ENCODE results near the gene GREB1.

Gene GREB1

DNA sequence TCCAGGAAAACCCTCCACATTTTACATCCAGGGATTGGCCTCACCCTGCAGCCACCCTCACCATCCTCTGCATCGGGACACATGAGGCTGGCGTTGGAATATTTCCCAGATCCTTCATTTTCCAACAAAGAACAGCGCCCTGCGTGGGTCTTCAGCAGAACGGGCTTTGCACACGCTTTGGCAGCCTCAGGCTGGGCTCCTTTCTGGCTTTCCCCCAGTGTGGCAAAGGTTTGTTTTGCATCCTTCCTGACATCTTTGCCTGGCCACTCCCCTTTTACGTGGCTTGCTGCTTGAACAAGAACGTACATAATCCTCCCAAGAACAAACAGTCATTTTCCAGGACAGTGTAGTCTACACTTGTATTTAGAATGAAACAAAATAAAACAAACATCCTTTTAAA lies 25.6 kb upstream of the GREB1 start:
- DNase-seq (ENCODE audit: low spot score): no peak

DNA sequence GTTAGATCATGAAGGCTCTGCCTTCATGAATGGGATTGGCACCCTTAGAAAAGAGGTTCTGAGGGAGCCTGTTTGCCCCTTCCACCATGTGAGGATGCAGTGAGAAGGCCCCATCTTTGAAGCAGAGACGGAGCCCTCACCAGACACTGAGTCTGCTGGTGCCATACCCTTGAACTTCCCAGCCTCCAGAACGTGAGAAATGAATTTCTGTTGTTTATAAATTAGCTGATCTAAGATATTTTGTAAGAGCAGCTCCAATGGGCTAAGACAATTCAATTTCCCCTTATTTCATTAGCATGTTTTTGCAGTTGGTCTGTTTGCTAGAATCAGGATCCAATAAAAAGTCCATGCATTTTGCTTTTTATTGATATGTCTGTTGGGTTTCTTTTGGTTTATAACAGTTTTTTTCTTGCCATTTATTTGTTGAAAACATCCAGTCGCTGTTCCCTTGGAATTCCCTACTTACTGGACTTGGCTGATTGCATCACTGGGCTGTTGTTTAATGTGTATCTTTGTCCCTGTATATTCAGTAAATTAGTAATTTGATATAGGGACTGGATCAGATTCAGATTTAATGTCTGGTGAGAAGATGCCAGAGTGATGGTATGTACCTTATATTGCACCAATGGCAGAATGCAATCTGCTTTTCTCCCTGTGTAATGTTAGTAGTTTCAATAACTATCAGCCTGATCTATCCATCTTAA lies 24.0 kb upstream of the GREB1 start:
- DNase-seq (ENCODE audit: low spot score): no peak

DNA sequence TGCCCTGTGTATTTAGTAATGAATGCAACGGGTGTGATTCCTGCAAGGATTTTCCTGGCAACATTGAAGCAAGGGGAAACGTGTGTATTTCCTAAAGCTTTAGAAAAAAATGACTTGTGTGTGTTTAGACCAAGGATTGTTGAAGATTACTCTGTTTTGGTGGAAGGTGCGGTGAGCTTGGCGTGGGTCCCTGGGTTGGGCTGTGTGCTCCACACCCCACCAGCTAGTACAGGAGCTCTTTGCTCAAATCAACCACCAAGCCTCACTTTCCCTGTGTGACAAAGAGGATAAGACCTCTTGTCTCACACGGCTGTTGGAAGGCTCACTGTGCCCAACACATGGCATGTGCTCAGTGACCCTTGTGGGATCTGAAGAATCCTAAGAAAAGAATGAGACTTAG lies 21.4 kb upstream of the GREB1 start:
- no peak for DNase-seq (ENCODE audit: low spot score)

DNA sequence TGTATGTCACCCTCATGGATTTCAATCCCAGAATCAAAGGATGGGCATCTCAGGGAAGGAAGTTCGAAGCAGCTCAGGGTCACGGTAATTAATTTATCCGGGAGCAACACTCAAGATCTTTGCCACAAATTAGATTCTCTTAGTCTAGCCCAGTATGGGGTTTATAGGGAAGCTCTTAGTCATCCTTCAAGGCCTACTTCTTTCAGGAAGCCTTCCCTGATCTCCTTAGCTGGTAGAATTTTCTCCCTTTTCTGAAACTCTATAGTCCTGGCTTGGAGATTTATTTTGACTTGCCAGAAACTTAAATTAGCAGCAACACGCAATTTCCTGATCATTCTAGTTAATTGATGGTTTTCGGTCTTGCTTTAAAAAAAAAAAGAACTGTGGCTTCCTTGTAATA lies 20.5 kb upstream of the GREB1 start:
- DNase-seq (ENCODE audit: low spot score): no peak

DNA sequence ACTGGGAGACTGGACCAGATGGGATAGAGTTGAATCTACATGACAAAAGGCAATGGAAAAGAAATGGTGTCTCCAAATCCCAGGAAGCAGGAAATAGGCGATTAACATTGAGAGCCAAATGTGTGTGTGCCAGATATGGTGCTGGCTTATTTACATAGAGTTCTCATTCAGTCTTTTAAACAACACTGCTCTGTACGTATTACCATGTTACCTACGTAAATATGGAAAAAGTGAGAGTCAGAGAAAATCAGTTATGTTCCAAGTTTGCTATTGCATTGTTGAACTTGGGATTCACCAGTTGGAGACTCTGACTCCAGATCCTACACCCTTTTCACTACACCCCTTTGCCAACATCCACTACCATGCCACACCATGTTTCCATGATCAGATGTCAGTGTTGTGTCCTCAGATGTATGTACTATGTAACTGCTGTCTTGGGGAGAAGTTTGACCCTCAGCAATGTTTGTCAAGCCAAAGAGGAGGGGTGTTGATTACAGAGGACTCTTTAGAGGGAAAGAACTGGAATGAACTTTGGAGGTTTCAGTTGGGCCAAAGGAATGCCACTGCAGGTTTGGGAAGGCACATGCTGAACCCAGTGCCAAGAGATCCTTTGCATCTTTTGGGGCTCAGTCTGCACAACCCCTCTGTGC lies 19.6 kb upstream of the GREB1 start:
- DNase-seq (ENCODE audit: low spot score): no peak

DNA sequence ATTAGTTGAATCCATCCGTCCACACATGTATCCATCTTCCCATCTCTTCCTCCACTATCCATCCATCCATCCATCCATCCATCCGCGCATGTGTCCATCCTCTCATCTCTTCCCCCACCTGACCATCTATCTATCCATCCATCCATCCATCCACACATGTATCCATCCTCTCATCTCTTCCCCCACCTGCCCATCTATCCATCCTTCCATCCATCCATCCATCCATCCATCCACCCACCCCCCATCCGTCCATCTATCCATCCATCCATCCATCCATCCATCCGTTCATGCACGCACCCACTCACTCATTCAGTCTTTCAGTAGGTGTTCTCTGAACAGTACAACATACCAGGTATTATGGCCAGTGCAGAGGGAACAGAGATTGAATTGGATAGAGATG lies 18.9 kb upstream of the GREB1 start:
- no peak for DNase-seq (ENCODE audit: low spot score)

DNA sequence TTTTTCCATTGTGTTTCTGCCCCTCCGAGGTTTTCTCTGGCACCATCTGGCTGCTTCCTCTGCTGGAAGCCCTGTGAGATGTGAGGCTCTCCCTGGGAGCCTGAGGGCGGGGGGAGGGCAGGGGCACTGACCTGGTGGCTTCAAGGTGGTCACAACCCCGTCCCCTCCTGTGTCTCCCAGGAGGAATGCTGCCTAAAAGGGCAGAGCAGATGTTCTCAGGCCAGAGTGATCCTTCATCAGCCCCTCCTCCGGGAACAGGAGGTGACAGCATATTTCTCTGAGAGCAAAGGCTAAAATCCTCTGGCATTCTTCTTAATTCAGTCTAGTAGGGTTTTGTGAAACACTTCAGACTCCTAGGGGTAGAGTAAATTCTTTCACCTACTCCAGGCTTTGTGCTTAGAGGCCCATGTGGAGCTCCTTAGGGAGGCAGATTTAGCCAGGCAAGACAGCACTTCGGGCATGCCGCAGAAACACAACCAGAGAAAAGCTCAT lies 18.3 kb upstream of the GREB1 start:
- peak; percentile 76 for DNase-seq (ENCODE audit: low spot score)

DNA sequence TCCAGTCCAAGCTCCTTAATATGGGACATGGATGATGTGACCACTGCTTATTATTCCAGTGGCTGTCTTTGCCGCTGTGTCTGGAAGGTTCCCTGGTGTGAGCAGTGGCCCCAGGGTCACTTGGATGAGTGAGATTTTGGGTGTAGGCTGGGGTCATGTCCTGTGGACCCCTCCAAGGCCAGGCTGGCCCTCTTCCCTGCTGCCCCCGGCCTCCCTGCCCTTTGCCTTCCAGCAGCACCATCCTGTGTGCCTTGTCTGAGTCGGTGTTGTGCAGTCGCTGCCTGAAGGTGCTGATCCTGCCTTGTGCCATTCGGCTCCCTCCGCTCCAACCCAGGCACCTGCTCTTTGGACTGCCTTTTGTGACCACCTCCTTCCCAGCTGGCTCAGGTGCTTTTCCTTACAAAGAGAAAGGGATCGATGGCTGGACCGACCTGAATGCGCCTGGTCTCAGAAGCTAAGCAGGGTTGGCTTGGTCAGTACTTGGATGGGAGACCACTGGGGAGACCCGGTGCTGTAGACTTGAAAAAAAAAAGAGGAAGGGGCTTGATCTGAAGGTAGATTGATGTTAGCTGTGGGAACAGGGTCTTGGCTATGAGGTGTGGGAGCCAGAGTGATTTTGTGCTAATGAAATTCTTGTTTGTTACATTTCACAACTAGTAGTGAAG lies 16.7 kb upstream of the GREB1 start:
- DNase-seq (ENCODE audit: low spot score): no peak

DNA sequence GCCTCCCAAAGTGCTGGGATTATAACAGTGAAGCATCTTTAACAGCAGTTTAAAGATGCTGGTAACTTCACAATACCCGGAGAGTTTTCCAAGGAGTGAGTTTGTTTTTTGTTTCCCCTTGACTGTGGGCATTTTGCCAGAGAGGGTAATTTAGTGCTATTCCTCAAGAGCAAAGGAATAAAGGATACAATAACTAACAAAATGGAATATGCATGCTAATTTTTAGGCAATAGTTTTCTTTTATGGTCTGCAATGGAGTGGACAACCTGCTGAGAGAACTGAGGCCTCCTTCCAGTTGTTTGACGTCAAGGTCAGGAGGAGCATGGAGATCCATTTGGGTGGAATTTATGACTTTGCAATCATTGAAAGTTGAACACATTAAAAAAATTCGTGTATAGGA lies 15.9 kb upstream of the GREB1 start:
- DNase-seq (ENCODE audit: low spot score): no peak

DNA sequence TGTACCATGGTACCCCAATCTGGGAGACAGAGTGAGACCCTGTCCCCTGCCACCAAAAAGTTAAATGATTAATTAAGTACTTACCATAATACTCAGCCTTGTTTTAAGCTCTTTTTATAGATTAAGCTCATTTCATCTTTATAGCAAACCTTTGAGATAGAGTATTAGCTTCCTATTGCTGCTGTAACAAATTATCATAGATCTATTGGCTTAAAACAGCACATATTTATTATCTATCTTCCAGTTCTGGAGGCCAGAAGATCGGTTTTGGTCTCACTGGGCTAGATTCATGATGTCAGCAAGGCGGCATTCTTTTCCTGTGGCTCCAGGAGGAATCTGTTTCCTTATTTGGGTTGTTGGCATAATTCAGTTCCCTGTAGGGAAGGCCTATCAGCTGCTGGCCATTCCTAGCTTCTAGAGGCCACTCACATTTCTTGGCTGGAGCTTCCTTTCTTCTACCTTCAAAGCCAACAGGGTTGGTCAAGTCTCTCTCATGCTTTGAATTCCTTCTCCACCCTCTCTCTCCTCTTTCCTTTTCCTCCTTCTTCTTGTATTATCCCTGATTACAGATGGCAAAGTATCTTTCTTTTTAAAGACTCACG lies 13.7 kb upstream of the GREB1 start:
- no peak for DNase-seq (ENCODE audit: low spot score)

DNA sequence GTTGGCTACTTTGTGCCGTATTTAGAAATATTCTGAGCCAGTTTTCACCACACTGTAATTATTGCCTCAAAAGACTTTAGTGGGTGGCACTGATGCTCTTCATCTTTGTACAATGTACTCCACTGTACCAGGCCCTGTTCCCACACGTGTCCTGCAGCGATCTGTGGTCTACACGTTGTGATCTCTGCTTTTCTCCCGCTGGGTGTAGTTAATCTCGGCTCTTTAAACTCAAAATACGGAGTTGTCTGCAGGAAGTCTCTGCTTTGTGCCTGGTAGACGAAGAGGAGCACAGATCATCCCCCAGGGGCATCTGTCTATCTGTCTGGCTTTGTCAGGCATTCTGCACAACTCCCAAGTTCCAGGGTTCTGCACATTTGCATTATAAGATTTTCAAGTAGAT lies 12.1 kb upstream of the GREB1 start:
- no peak for DNase-seq (ENCODE audit: low spot score)

DNA sequence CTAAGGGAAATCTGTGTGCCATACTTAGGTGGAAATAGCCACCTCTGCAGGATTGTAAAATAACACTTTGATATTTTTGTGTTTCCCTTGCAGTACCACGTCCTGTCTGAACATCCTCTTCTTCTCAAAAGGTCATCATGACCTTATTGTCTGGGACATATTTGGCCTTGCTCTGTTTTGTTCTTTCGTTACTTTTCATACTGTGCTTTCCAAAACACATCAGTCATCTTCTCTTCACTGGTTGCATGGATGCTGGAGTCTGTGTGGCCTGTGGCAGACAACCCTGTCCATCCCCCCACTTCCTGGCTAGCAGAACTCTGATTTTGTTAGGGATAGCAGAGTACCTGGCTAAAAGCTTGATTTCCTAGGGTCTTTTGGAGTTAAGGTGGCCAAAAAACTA lies 9.4 kb upstream of the GREB1 start:
- no peak for DNase-seq (ENCODE audit: low spot score)

DNA sequence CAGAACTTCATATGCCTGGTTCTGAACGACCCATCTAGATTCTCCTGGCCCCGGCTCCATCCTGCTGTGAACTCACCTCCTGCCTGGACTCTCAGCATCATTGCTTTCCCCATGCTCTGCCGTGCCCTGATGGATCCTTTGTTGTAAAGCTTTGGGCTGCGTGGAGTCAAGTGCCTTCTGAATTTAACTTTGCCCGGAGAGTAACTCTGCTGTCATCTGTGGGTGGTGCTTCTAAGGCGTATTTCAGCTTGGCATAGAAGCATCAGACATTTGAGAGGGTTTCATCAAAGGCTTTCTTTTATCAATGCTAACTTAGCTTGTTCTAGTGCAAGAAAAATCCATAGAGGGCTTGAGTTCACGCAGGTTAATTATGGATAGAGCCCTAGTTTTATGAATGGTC lies 8.1 kb upstream of the GREB1 start:
- no peak for DNase-seq (ENCODE audit: low spot score)

DNA sequence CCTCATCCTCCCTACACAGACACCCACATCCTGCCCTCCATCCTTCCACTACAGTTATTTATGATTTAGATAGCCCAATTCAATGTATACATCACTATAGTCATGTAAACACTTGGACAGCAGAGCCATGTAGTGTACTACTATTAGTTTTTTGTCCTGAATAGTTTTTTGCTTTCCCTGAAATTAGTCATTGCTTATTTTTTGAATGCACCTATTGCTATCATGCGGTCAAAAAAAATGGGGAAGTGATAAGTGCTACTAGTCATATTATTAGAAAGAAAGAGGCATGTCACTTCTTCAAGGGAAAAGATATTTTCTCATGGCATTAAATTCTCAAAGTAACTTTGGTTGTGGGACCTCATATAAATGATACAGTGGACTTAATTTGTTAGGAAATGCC lies 6.8 kb upstream of the GREB1 start:
- DNase-seq (ENCODE audit: low spot score): no peak

DNA sequence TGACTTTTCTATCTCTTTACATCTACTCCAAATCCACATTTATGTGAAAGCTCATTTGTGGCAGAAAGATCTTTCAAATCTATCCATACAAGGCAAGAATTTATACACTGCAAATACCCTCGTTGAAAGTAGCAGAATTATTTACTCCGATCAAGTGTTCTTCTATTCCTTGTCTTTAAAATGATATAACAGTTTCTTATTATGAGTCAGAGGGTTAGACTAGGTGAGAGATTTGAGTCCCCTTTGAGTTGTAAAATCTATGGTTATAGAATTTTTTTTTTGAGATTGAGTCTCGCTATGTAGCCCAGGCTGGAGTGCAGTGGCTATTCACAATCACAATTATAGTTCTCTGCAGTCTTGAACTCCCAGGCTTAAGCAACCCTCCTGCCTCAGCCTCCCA lies 5.6 kb upstream of the GREB1 start:
- no peak for DNase-seq (ENCODE audit: low spot score)

DNA sequence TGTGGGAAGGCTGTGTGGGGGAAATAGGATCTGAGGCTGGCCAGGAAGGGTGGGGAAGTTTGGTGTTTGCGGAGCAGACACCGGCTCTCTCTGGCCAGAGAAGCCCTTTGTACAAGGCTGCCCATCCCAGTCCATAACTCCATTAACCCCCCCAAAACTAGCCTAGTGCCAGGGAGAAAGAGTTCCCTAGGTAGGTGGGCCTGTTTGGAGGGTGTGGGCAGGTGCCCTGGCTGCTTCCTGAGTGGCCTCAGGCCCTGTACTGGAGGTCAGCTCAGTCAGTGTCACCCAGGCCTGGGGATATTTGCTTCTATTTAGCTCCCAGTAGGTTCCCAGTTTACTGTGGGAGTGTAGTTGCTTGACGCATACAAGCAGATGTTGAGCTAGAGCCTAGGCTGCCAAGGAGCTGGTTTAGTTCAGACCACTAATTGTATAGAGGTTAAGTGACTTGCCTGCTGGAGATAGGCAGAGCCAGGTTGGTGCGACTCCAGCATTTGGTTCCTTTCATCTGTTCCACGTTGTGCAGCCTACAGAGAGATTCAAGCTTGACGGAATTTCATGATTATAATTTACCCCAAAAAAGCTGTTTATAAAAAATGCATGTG lies 2.9 kb upstream of the GREB1 start:
- no peak for DNase-seq (ENCODE audit: low spot score)

DNA sequence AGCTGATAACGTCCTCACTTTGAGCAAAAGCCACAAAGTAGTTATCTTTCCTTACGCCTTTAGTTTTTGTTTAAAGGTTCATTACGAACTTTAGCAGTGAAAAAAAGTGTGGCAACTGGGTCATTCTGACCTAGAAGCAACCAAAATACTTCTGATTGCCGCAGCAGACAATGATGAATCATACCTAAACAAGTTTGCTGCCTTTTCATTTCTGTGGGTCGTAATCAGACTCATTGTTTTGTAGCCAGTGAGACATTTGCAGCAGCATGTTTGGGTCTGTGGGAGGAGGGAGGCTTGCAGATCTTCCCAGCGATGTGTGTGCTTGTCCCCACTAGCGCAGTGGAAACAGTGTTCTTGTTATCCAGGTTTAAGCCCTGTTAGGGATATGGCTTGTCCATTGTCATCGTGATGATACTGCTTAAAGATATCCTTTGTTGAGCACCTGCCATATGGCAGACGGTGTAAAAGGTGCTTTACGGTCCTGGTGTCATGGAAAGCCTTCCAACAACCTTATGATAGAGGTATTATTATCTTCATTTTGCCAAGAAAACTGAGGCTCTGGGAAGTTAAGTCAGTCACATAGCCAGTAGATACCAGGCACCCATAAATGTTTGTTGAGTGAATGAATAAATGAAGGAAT lies 1.3 kb upstream of the GREB1 start:
- no peak for DNase-seq (ENCODE audit: low spot score)

DNA sequence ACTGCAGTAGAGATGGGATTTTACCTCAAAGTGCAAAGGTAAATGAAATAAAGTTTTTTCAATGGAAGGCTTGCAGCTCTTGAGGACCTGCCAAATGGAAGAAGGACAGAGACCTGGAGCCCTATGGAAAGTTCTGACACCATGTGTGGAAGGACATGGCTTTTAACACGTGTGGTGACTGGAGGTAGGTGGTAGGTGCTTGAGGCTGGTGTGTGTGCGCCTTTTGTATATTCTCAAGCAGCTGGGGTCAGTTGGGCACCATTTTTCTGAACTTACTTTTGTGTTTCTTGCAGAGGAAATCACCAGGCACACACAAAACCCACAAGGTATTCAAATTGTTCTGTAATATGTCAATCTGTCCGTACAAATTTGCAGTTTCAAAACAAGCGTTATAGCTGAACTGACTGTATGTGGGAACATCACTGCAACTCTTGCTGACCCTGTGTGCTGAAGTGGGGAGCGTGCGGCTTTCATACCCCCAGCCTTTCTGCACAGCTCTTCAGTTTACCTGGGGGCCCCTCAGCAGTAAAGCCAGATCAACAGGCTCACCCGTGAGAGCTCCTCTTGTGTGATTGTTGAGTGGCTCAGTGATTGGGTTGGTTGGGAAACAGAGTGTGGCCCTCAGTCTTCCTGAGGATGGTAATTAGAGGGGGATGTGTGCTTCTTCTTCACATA lies 363 bp downstream of the GREB1 start:
- no peak for DNase-seq (ENCODE audit: low spot score)

DNA sequence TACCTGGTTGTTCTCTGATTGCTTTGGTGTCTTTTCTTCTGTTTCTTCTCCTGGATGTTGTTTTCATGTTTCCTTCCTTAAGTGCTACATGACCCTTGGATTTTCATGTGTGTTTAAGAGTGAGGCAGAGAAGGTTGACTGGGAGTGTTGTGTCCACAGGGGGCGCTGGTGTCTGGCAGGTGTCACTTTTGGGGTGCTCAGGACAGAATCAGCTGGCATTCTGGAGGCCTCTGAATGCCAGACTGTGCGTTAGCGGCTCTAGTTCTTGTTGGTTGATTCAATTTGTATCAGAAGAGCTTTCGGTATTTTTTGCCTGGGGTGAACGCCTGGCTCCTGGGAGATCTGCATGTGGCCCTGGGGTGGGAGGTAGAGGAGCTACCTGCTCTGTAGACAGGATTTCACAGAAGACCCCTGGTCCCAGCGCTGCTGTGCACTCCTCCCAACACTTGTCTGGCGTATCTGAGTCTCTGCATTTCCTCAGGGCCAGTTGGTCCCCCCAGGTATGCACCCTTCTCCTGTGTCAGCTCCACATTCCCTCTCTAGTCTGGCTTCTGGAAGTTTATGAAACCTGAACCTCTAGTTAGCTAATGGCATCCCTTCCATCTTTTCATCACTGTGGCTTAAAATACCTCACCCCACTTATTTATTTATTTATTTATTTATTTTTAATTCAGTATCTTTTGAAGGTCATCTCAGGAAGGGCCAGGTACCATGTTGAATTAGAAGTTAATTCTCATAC lies 1.1 kb downstream of the GREB1 start:
- no peak for DNase-seq (ENCODE audit: low spot score)

DNA sequence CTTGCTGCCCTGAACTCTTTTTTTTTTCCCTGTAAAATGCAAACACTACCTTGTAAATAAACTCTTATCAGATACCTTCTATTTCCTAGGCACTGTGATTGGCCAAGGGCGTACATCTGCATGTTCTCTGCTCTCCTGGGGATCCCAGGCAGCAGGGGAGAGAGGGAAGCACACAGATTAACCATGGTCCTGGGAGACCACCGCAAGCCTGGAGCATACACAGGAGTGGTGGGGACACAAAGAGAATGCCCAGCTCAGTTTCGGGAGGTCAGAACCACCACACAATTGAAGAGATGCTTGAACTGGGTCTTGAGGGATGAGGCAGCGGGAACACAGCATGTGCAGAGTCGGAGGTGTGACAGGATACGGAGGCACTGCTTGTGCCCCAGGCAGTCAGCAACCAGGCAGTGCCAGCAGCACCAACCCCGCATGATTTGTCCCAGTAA lies 2.1 kb downstream of the GREB1 start:
- DNase-seq (ENCODE audit: low spot score): no peak

DNA sequence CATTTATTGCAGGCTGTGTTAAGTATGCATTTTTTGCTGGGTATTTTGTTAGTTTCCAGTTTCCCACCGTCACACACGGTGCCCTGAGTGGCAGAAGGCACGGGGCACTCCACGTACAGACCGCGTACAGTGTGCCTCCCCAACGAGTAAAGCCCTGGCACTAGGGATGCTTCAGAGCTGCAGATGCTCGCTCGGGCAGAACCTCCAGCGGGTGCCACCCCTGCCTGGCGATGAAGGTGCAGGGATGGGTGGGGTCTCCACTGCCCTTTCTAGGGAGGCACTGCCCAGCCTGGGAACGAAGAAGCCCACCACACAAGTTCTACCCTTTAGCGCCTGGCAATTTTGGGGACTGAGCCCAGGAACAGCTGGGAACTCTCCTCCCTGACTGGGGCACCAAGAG lies 4.1 kb downstream of the GREB1 start:
- DNase-seq (ENCODE audit: low spot score): no peak
